K562 (cell line): Measurements from ENCODE around the gene HSDL2. TPM values are rescaled to one million over a fixed set of nuclear protein-coding genes. Genes with fewer than 3 reads are reported as not detected.
A peak's percentile ranks its signal among the peaks of the same experiment; 100 is the strongest.

Source experiments
- BCOR ChIP-seq: fragments of 450-650 bp; IDR thresholded peaks from 2 replicates; pipeline ENCODE4 v1.6.1; 2016
- FOSL1 ChIP-seq: fragments of 200-800 bp; sonication (Bioruptor generic); conservative IDR thresholded peaks from 2 replicates; pipeline ENCODE4 v1.6.1; 2016; ENCODE audit warnings: missing genetic modification characterization, missing compliant biosample characterization
- HDAC1 ChIP-seq, 2 experiments: fragments of 450-650 bp; IDR thresholded peaks; 2 replicates each; pipeline ENCODE4 v1.6.1; 2016 to 2017; ENCODE audit warnings: inconsistent platforms in 1 of 2, mild to moderate bottlenecking in 1 of 2, moderate library complexity in 1 of 2
- KLF1 ChIP-seq: fragments of 450-650 bp; IDR thresholded peaks from 2 replicates; pipeline ENCODE4 v1.6.1; 2016; ENCODE audit warnings: missing genetic modification characterization, missing compliant biosample characterization
- POLR2G ChIP-seq: fragments of 200-400 bp; formaldehyde crosslinking; IDR thresholded peaks from 2 replicates; pipeline ENCODE4 v1.6.1; 2017; ENCODE audit warnings: low read depth, mild to moderate bottlenecking, antibody characterized with exemption, low read length, moderate library complexity
- SNRNP70 ChIP-seq: fragments of 200-400 bp; formaldehyde crosslinking; optimal IDR thresholded peaks from 2 replicates; pipeline ENCODE3; 2017; ENCODE audit warnings: low read depth, low read length
- YY1 ChIP-seq, 3 experiments: IDR thresholded peaks; 2 replicates each; pipeline ENCODE4 v1.6.1; 2011; ENCODE audit warnings: low read length in 2 of 3, mild to moderate bottlenecking in 2 of 3, moderate library complexity in 2 of 3, borderline replicate concordance in 1 of 3, control low read depth in 1 of 3, low read depth in 1 of 3; ENCODE audit not compliant: insufficient read depth in 3 of 3, insufficient replicate concordance in 2 of 3, control insufficient read depth in 1 of 3, insufficient read length in 1 of 3; ENCODE audit errors: extremely low read depth in 1 of 3
- ZBTB1 ChIP-seq: sonication (generic); formaldehyde crosslinking; IDR thresholded peaks from 2 replicates; pipeline ENCODE4 v1.8.1; 2023; ENCODE audit warnings: missing genetic modification reagents, low read depth, mild to moderate bottlenecking, borderline replicate concordance
- polyA plus RNA-seq, 8 experiments: library from polyadenylated mRNA; depleted of rRNA in 4 of 8; stranded (reverse) in 5 of 8; unstranded in 3 of 8; fragments of >200 nt; fragmentation: Nextera tagmentation in 2 of 8; fragmentation: Illumina TruSeq in 1 of 8; extraction: Ambion mirVana in 2 of 8; extraction: Trizol in 1 of 8; gene quantifications; 2 replicates each; pipeline versions ENCODE4 v1.2.1 to v1.2.3, GENCODE V29; 2011 to 2014; ENCODE audit warnings: inconsistent platforms in 1 of 8, missing spikeins in 1 of 8
- total RNA-seq, 7 experiments: library from RNA; depleted of rRNA in 6 of 7; stranded (reverse); fragments of >200 nt in 6 of 7; fragmentation: Illumina TruSeq in 2 of 7; extraction: Trizol in 2 of 7; gene quantifications; 2 replicates each; pipeline versions ENCODE4 v1.2.1 to v1.2.3, GENCODE V29; 2011 to 2021; ENCODE audit warnings: low replicate concordance in 1 of 7
- TF ChIP-seq, protein P1 (sequence below): conservative IDR thresholded peaks from 2 replicates; pipeline ENCODE4 v1.6.1; 2011; ENCODE audit warnings: low read depth, mild to moderate bottlenecking, low read length; ENCODE audit not compliant: control insufficient read depth
- TF ChIP-seq, protein P2 (sequence below): fragments of 250-450 bp; sonication (Bioruptor Pico); IDR thresholded peaks from 2 replicates; pipeline ENCODE4 v1.4.0; 2020; ENCODE audit warnings: borderline replicate concordance
- TF ChIP-seq, protein P3 (sequence below): sonication (generic); formaldehyde crosslinking; IDR thresholded peaks from 2 replicates; pipeline ENCODE4 v1.9.0; 2022; ENCODE audit warnings: mild to moderate bottlenecking, missing genetic modification reagents
- TF ChIP-seq, protein P4 (sequence below), 2 experiments: fragments of 450-650 bp; IDR thresholded peaks; 2 replicates each; pipeline ENCODE4 v1.6.1; 2016; ENCODE audit warnings: mild to moderate bottlenecking in 2 of 2, borderline replicate concordance in 1 of 2, low read depth in 1 of 2, moderate library complexity in 1 of 2
- TF ChIP-seq, protein P5 (sequence below): IDR thresholded peaks from 2 replicates; pipeline ENCODE4 v1.6.1; 2012; ENCODE audit warnings: low read depth, low read length, improper control_type of control experiment, borderline replicate concordance

The HSDL2 gene
- total and polyA plus RNA-seq, 9 of the 15 experiments (the other 6 are each of a cell fraction or from before 2014, with no cell fraction given), result 22.8 to 74.1 (median 35.6) TPM

DNA sequence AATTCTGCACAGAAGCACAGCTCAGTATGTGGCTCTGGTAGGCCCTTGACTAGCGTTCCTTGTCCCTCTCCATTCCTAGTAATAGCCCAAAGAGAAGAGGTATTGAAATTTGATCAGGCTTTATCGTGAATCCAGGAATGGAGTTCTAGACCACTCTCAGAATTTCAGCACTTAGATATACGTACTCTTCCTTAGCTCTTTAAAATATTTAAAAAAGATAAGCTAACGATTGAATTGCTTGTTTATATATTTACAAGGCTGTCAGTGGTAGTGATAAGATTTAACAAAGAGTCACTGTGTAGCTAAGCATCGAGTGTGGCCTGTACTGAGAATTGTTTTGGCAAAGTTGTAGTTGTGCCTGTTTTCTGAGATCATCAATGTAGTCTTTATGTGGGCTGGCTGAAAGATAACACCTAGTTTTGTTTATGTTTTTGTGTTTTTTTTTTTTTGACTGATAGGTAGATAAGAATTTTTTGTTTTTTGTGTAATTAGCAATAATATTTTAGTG lies 109.2 kb downstream of the HSDL2 start (continued):
- no peak for TF ChIP-seq SNRNP70
- peak; percentile 62; the same call in 1 of the 2 replicates for TF ChIP-seq BCOR
- TF ChIP-seq, protein P1, sequence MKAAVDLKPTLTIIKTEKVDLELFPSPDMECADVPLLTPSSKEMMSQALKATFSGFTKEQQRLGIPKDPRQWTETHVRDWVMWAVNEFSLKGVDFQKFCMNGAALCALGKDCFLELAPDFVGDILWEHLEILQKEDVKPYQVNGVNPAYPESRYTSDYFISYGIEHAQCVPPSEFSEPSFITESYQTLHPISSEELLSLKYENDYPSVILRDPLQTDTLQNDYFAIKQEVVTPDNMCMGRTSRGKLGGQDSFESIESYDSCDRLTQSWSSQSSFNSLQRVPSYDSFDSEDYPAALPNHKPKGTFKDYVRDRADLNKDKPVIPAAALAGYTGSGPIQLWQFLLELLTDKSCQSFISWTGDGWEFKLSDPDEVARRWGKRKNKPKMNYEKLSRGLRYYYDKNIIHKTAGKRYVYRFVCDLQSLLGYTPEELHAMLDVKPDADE, result no peak
- no peak for TF ChIP-seq POLR2G
- TF ChIP-seq FOSL1, result no peak
- TF ChIP-seq, protein P2, sequence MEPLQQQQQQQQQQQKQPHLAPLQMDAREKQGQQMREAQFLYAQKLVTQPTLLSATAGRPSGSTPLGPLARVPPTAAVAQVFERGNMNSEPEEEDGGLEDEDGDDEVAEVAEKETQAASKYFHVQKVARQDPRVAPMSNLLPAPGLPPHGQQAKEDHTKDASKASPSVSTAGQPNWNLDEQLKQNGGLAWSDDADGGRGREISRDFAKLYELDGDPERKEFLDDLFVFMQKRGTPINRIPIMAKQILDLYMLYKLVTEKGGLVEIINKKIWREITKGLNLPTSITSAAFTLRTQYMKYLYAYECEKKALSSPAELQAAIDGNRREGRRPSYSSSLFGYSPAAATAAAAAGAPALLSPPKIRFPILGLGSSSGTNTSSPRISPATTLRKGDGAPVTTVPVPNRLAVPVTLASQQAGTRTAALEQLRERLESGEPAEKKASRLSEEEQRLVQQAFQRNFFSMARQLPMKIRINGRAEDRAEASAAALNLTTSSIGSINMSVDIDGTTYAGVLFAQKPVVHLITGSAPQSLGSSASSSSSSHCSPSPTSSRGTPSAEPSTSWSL (CRISPR knock-in tag), result no peak
- TF ChIP-seq HDAC1 (IDR thresholded peaks at IDR 0.05), result peak in 1 of 2 experiments; percentile 73; a peak in 2 of 4 replicates
- no peak for TF ChIP-seq YY1 (IDR thresholded peaks at IDR 0.05; ENCODE audit: borderline replicate concordance in 1 of 3, control insufficient read depth in 1 of 3, extremely low read depth in 1 of 3, insufficient read depth in 3 of 3, insufficient read length in 1 of 3, insufficient replicate concordance in 2 of 3, low read depth in 1 of 3, low read length in 2 of 3)
- no peak for TF ChIP-seq ZBTB1 (CRISPR knock-in tag)
- TF ChIP-seq, protein P3, sequence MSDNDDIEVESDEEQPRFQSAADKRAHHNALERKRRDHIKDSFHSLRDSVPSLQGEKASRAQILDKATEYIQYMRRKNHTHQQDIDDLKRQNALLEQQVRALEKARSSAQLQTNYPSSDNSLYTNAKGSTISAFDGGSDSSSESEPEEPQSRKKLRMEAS (CRISPR knock-in tag), result no peak
- no peak for TF ChIP-seq KLF1
- TF ChIP-seq, protein P4, sequence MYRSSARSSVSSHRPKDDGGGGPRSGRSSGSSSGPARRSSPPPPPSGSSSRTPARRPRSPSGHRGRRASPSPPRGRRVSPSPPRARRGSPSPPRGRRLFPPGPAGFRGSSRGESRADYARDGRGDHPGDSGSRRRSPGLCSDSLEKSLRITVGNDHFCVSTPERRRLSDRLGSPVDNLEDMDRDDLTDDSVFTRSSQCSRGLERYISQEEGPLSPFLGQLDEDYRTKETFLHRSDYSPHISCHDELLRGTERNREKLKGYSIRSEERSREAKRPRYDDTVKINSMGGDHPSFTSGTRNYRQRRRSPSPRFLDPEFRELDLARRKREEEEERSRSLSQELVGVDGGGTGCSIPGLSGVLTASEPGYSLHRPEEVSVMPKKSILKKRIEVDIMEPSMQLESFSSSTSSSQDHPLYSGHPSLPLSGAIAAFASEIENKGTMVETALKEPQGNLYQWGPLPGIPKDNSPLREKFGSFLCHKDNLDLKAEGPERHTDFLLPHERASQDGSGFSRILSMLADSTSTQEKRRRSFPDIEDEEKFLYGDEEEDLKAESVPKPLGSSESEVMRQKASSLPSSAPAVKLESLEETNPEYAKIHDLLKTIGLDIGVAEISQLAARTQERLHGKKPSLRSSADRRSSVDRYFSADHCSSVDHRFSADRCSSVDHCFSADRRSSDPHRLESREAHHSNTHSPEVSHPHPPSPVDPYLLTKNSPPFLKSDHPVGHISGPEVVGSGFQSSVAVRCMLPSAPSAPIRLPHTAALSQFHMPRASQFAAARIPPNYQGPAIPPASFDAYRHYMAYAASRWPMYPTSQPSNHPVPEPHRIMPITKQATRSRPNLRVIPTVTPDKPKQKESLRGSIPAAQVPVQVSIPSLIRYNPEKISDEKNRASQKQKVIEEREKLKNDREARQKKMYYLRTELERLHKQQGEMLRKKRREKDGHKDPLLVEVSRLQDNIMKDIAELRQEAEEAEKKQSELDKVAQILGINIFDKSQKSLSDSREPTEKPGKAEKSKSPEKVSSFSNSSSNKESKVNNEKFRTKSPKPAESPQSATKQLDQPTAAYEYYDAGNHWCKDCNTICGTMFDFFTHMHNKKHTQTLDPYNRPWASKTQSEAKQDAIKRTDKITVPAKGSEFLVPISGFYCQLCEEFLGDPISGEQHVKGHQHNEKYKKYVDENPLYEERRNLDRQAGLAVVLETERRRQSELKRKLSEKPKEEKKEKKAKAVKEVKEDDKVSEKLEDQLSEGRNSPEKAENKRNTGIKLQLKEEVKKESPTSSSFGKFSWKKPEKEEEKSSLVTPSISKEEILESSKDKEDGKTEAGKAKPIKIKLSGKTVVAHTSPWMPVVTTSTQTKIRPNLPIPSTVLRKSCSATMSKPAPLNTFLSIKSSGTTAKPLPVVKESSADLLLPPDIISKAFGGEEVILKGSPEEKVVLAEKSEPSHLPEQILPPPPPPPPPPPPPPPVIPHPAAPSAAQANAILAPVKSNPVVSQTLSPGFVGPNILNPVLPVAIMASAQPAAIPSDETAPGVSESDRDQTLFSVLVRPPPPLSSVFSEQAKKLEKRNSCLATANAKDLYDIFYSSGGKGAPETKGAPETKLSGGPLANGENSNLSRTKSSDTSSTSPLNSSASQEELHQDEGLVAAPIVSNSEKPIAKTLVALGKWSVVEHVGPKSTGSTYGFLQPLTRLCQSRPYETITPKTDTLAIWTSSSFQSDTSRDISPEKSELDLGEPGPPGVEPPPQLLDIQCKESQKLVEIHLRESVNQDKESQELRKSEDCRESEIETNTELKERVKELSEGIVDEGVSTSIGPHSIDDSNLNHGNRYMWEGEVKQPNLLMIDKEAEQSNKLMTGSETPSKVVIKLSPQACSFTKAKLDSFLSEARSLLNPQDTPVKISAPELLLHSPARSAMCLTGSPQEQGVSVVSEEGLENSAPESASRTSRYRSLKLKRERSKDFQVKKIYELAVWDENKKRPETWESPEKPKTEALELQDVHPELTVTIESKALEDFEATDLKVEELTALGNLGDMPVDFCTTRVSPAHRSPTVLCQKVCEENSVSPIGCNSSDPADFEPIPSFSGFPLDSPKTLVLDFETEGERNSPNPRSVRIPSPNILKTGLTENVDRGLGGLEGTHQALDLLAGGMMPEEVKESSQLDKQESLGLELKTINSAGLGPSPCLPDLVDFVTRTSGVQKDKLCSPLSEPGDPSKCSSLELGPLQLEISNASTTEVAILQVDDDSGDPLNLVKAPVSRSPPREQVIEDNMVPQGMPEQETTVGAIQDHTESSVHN (IDR thresholded peaks at IDR 0.05; ENCODE audit: borderline replicate concordance in 1 of 2, low read depth in 1 of 2), result no peak
- TF ChIP-seq, protein P5, sequence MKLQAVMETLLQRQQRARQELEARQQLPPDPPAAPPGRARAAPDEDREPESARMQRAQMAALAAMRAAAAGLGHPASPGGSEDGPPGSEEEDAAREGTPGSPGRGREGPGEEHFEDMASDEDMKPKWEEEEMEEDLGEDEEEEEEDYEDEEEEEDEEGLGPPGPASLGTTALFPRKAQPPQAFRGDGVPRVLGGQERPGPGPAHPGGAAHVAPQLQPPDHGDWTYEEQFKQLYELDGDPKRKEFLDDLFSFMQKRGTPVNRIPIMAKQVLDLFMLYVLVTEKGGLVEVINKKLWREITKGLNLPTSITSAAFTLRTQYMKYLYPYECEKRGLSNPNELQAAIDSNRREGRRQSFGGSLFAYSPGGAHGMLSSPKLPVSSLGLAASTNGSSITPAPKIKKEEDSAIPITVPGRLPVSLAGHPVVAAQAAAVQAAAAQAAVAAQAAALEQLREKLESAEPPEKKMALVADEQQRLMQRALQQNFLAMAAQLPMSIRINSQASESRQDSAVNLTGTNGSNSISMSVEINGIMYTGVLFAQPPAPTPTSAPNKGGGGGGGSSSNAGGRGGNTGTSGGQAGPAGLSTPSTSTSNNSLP, result no peak
